K562 (cell line): Measurements from ENCODE around the gene RPRD1B. TPM values are rescaled to one million over a fixed set of nuclear protein-coding genes. Genes with fewer than 3 reads are reported as not detected.

Experiments
- ATAC-seq: fragments of 200-7000 bp; cut with Tn5 transposase; 3 replicates; pipeline ENCODE4 v1.9.1; 2020; ENCODE audit warnings: moderate library complexity
- BruUV-seq: library from RNA; stranded (reverse); fragments of 400-500 nt; replicated peaks from 2 replicates; lab custom pipeline; 2021; lab: Mats Ljungman, UMichigan
- CTCF ChIA-PET: fragments of 300-600 bp; formaldehyde crosslinking; extraction: SDS; loops from one replicate; lab custom pipeline; 2021; ENCODE audit warnings: low intra/inter-chr PET ratio; lab: Yijun Ruan, JAX
- POLR2A ChIA-PET: fragments of 300-600, 350-650 bp; sonication (Branson Sonifier 250); formaldehyde crosslinking; extraction: SDS; loops from one replicate; lab custom pipeline; 2021; ENCODE audit warnings: antibody characterized with exemption, inconsistent platforms; lab: Yijun Ruan, JAX
- DNase-seq, 4 experiments: peaks; one replicate each; pipeline versions ENCODE4 v3.0.0 to v3.0.0-alpha.2; 2011 to 2018; ENCODE audit warnings: low spot score in 3 of 4, mixed read lengths in 3 of 4; ENCODE audit errors: extremely low read depth in 1 of 4
- FAIRE-seq: peaks from 2 replicates; lab custom pipeline; 2011; peaks lifted over from hg19 to GRCh38; lab: Jason Lieb, UNC
- H2AFZ ChIP-seq: 2 replicates; pipeline ENCODE4 v1.6.0; 2011; ENCODE audit warnings: low read depth, low read length, control low read depth, inconsistent platforms
- H3K27ac ChIP-seq: fragments of 200-600 bp; 3 replicates; pipeline ENCODE4 v1.8.0; 2011; ENCODE audit warnings: low read depth, mild to moderate bottlenecking, control low read depth, inconsistent platforms, low read length, moderate library complexity, mixed read lengths; ENCODE audit errors: extremely low read depth
- H3K27me3 ChIP-seq, 2 experiments: fragments of 300-600 bp in 1 of 2; 2 replicates in 1 of 2; 3 replicates in 1 of 2; pipeline versions ENCODE4 v1.6.0 to v1.8.0; 2011; ENCODE audit warnings: inconsistent platforms in 2 of 2, low read length in 2 of 2, mild to moderate bottlenecking in 1 of 2, mixed read lengths in 1 of 2, moderate library complexity in 1 of 2; ENCODE audit not compliant: control insufficient read depth in 2 of 2, insufficient read depth in 2 of 2
- H3K36me3 ChIP-seq: fragments of 300-600 bp; 3 replicates; pipeline ENCODE4 v1.8.0; 2011; ENCODE audit warnings: mild to moderate bottlenecking, low read length, inconsistent platforms; ENCODE audit not compliant: control insufficient read depth, insufficient read depth
- H3K4me1 ChIP-seq, 2 experiments: fragments of 200-600 bp in 1 of 2; replicated peaks in 1 of 2; 2 replicates in 1 of 2; 3 replicates in 1 of 2; pipeline versions ENCODE4 v1.5.1 to v1.8.0; 2011; ENCODE audit warnings: inconsistent platforms in 2 of 2, low read length in 2 of 2, mild to moderate bottlenecking in 1 of 2, mixed read lengths in 1 of 2, moderate library complexity in 1 of 2; ENCODE audit not compliant: control insufficient read depth in 2 of 2, insufficient read depth in 2 of 2
- H3K4me2 ChIP-seq: 2 replicates; pipeline ENCODE4 v1.6.1; 2011; ENCODE audit warnings: low read length, control low read depth, inconsistent platforms, mixed read lengths; ENCODE audit not compliant: insufficient read depth
- H3K4me3 ChIP-seq: fragments of 200-600 bp; sonication (generic), shearing (Covaris generic); 2 replicates; pipeline ENCODE4 v1.5.1; 2016; ENCODE audit warnings: control low read depth, inconsistent platforms
- H3K79me2 ChIP-seq: fragments of 200-600 bp; 3 replicates; pipeline ENCODE4 v1.8.0; 2011; ENCODE audit warnings: low read length, inconsistent platforms; ENCODE audit not compliant: control insufficient read depth, insufficient read depth
- H3K9ac ChIP-seq, 2 experiments: 2 replicates each; pipeline versions ENCODE4 v1.6.0 to v1.6.1; 2011; ENCODE audit warnings: low read depth in 2 of 2, low read length in 2 of 2, control low read depth in 1 of 2, inconsistent platforms in 1 of 2, mild to moderate bottlenecking in 1 of 2, mixed read lengths in 1 of 2; ENCODE audit not compliant: insufficient read depth in 1 of 2
- H3K9me1 ChIP-seq: one replicate; pipeline ENCODE4 v1.6.0; 2011; ENCODE audit warnings: inconsistent platforms, mild to moderate bottlenecking, low read length, moderate library complexity; ENCODE audit not compliant: control insufficient read depth, insufficient read depth
- H3K9me3 ChIP-seq: replicated peaks from 2 replicates; pipeline ENCODE4 v1.5.1; 2011; ENCODE audit warnings: low read depth, low read length, inconsistent platforms; ENCODE audit not compliant: control insufficient read depth, insufficient read depth
- H4K20me1 ChIP-seq: replicated peaks from 2 replicates; pipeline ENCODE4 v1.6.1; 2011; ENCODE audit warnings: low read length, inconsistent platforms, mixed read lengths; ENCODE audit not compliant: control insufficient read depth, insufficient read depth
- DDX20 ChIP-seq: fragments of 450-650 bp; IDR thresholded peaks from 2 replicates; pipeline ENCODE4 v1.6.1; 2016; ENCODE audit warnings: missing genetic modification characterization, low read depth, mild to moderate bottlenecking, missing compliant biosample characterization, moderate library complexity
- HDAC2 ChIP-seq: fragments of 450-650 bp; IDR thresholded peaks from 2 replicates; pipeline ENCODE4 v1.6.1; 2016; ENCODE audit warnings: mild to moderate bottlenecking
- HDGF ChIP-seq: fragments of 450-650 bp; IDR thresholded peaks from 2 replicates; pipeline ENCODE4 v1.6.1; 2016
- MIER1 ChIP-seq: fragments of 450-650 bp; IDR thresholded peaks from 2 replicates; pipeline ENCODE4 v1.6.1; 2016; ENCODE audit warnings: antibody characterized with exemption, mild to moderate bottlenecking, low read depth
- POLR2A ChIP-seq: fragments of 450-650 bp; conservative IDR thresholded peaks from 2 replicates; pipeline ENCODE4 v1.6.1; 2016
- POLR2B ChIP-seq: fragments of 450-650 bp; IDR thresholded peaks from 2 replicates; pipeline ENCODE4 v1.6.1; 2018; ENCODE audit warnings: low read depth; ENCODE audit not compliant: partially characterized antibody
- RFX5 ChIP-seq: IDR thresholded peaks from 2 replicates; pipeline ENCODE4 v1.6.1; 2011; ENCODE audit warnings: low read depth, mild to moderate bottlenecking, improper control_type of control experiment, low read length
- U2AF1 ChIP-seq: fragments of 200-400 bp; formaldehyde crosslinking; optimal IDR thresholded peaks from 2 replicates; pipeline ENCODE3; 2017; ENCODE audit warnings: mild to moderate bottlenecking, low read depth, low read length, moderate library complexity
- ZFP30 ChIP-seq: fragments of 250-450 bp; sonication (Bioruptor Pico); IDR thresholded peaks from 2 replicates; pipeline ENCODE4 v1.8.0; 2022; ENCODE audit warnings: moderate library complexity, mild to moderate bottlenecking, inconsistent platforms, borderline replicate concordance
- ZNF3 ChIP-seq: fragments of 250-450 bp; sonication (Bioruptor Pico); IDR thresholded peaks from 2 replicates; pipeline ENCODE4 v1.5.0; 2021; ENCODE audit warnings: mild to moderate bottlenecking, moderate library complexity
- ZNF79 ChIP-seq: fragments of 250-450 bp; sonication (Bioruptor Pico); IDR thresholded peaks from 2 replicates; pipeline ENCODE4 v1.4.0; 2020; ENCODE audit warnings: low read depth, mild to moderate bottlenecking, moderate library complexity
- WGBS: fragments of 100-300 bp; shearing (Covaris generic); methylation state at CpG from one replicate; pipeline ENCODE4 v1.1.6; 2016; ENCODE audit warnings: low coverage, mixed read lengths; ENCODE audit not compliant: insufficient coverage; ENCODE audit errors: missing lambda C conversion rate; 5-methylcytosine and 5-hydroxymethylcytosine counted together
- in situ Hi-C: fragments of 300-500 bp; cut with MboI; formaldehyde crosslinking; loops from 4 replicates; pipeline ENCODE4 v1.15.0; 2018; ENCODE audit warnings: inconsistent platforms, mixed read lengths
- intact Hi-C: fragments of 100-400 bp; cut with micrococcal nuclease; formaldehyde crosslinking; loops from 2 replicates; pipeline ENCODE4 v1.14.2; 2022
- polyA plus RNA-seq, 8 experiments: library from polyadenylated mRNA; depleted of rRNA in 4 of 8; stranded (reverse) in 5 of 8; unstranded in 3 of 8; fragments of >200 nt; fragmentation: Nextera tagmentation in 2 of 8; fragmentation: Illumina TruSeq in 1 of 8; extraction: Ambion mirVana in 2 of 8; extraction: Trizol in 1 of 8; gene quantifications; 2 replicates each; pipeline versions ENCODE4 v1.2.1 to v1.2.3, GENCODE V29; 2011 to 2014; ENCODE audit warnings: inconsistent platforms in 1 of 8, missing spikeins in 1 of 8
- total RNA-seq, 7 experiments: library from RNA; depleted of rRNA in 6 of 7; stranded (reverse); fragments of >200 nt in 6 of 7; fragmentation: Illumina TruSeq in 2 of 7; extraction: Trizol in 2 of 7; gene quantifications; 2 replicates each; pipeline versions ENCODE4 v1.2.1 to v1.2.3, GENCODE V29; 2011 to 2021; ENCODE audit warnings: low replicate concordance in 1 of 7
- TF ChIP-seq, protein P1 (sequence below): fragments of 250-450 bp; sonication (Bioruptor Pico); IDR thresholded peaks from 2 replicates; pipeline ENCODE4 v1.8.0; 2021; ENCODE audit warnings: borderline replicate concordance, mild to moderate bottlenecking, moderate library complexity; ENCODE audit not compliant: poor library complexity, severe bottlenecking
- TF ChIP-seq, protein P2 (sequence below): sonication (generic); formaldehyde crosslinking; IDR thresholded peaks from 2 replicates; pipeline ENCODE4 v1.8.0; 2022; ENCODE audit warnings: mild to moderate bottlenecking, low read depth, missing genetic modification reagents
- TF ChIP-seq, protein P3 (sequence below): fragments of 250-450 bp; sonication (Bioruptor Pico); IDR thresholded peaks from 2 replicates; pipeline ENCODE4 v1.9.0; 2021; ENCODE audit warnings: mild to moderate bottlenecking, inconsistent platforms
- TF ChIP-seq, protein P4 (sequence below): sonication (generic); formaldehyde crosslinking; IDR thresholded peaks from 2 replicates; pipeline ENCODE4 v1.9.0; 2022; ENCODE audit warnings: mild to moderate bottlenecking, missing genetic modification reagents
- TF ChIP-seq, protein P5 (sequence below): sonication (generic); formaldehyde crosslinking; IDR thresholded peaks from 2 replicates; pipeline ENCODE4 v1.8.0; 2023; ENCODE audit warnings: mild to moderate bottlenecking, missing genetic modification reagents

RPRD1B gene
- total and polyA plus RNA-seq, 9 of the 15 experiments (the other 6 are each of a cell fraction or from before 2014, with no cell fraction given) = 5.5 to 43.0 (median 24.4) TPM

DNA sequence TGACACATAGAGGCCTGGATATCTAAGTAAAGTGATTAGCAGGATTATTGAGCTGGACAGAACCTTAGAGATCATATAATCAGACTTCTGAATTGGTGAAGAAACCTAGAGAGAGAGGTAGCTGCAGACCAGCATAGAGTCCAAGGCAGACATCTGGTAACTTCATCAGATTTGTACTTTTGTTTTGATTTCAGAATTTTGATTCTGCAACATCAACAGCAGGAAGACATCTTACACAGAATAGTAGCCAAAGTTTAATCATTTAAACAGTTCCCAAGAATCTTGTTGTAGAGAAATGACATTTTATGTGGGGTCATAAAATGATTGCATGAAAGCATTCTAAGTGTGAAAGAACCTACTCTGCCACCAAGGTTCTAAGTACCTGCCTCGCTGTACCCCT, 39.4 kb downstream of the RPRD1B start:
- Histone ChIP-seq H3K4me3 (no peak overlapping the region), H2AFZ (no peak overlapping the region), H3K79me2 (peaks cover 14% of the 10 kb centered on the region), H3K9ac (no peak overlapping the region), H3K27me3 (no peaks in the 10 kb centered on the region), H3K36me3 (peaks cover 80% of the 10 kb centered on the region), H4K20me1 (no peaks in the 10 kb centered on the region), H3K9me1 (peaks cover 4% of the 10 kb centered on the region), H3K27ac (no peak overlapping the region), H3K4me1 (peaks cover 0 to 14% of the 10 kb centered on the region in 2 experiments; a peak in 2 of 5 replicates), H3K4me2 (no peak overlapping the region), H3K9me3 (no peaks in the 10 kb centered on the region)
- WGBS = 37% methylated on average over 1 of the region's 1 CpG
- intact Hi-C loops (loop anchor here (1.0 to 5.0 kb wide), 3 partner anchors 39 to 149 kb away; partner anchors contain the start of gene TGM2), in situ Hi-C loops (loop anchor here (10.0 kb wide), 1 partner anchor 92 kb away; the partner anchor contains the start of gene TGM2)
- no peak for FAIRE-seq
- no TSS peak for BruUV-seq
- no peak for ATAC-seq
- ChIA-PET POLR2A (interaction anchor here (0.6 to 1.9 kb wide), 13 partner anchors 10 to 361 kb away, joined by 3 to 7 read pairs (median 3); no protein-coding TSS in a partner anchor), CTCF (interaction anchor here (1.4 to 1.7 kb wide), 3 partner anchors 41 to 148 kb away, joined by 3 to 15 read pairs (median 9); partner anchors contain the start of gene TGM2)
- no peak for DNase-seq
- TF ChIP-seq, protein P1, sequence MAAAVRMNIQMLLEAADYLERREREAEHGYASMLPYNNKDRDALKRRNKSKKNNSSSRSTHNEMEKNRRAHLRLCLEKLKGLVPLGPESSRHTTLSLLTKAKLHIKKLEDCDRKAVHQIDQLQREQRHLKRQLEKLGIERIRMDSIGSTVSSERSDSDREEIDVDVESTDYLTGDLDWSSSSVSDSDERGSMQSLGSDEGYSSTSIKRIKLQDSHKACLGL (CRISPR knock-in tag) = no peak
- TF ChIP-seq POLR2A = no peak
- TF ChIP-seq, protein P2, sequence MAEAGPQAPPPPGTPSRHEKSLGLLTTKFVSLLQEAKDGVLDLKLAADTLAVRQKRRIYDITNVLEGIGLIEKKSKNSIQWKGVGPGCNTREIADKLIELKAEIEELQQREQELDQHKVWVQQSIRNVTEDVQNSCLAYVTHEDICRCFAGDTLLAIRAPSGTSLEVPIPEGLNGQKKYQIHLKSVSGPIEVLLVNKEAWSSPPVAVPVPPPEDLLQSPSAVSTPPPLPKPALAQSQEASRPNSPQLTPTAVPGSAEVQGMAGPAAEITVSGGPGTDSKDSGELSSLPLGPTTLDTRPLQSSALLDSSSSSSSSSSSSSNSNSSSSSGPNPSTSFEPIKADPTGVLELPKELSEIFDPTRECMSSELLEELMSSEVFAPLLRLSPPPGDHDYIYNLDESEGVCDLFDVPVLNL = no peak
- no peak for TF ChIP-seq HDGF
- TF ChIP-seq, protein P3, sequence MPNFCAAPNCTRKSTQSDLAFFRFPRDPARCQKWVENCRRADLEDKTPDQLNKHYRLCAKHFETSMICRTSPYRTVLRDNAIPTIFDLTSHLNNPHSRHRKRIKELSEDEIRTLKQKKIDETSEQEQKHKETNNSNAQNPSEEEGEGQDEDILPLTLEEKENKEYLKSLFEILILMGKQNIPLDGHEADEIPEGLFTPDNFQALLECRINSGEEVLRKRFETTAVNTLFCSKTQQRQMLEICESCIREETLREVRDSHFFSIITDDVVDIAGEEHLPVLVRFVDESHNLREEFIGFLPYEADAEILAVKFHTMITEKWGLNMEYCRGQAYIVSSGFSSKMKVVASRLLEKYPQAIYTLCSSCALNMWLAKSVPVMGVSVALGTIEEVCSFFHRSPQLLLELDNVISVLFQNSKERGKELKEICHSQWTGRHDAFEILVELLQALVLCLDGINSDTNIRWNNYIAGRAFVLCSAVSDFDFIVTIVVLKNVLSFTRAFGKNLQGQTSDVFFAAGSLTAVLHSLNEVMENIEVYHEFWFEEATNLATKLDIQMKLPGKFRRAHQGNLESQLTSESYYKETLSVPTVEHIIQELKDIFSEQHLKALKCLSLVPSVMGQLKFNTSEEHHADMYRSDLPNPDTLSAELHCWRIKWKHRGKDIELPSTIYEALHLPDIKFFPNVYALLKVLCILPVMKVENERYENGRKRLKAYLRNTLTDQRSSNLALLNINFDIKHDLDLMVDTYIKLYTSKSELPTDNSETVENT = no peak
- no peak for TF ChIP-seq RFX5
- TF ChIP-seq DDX20 (tag) = no peak
- TF ChIP-seq, protein P4, sequence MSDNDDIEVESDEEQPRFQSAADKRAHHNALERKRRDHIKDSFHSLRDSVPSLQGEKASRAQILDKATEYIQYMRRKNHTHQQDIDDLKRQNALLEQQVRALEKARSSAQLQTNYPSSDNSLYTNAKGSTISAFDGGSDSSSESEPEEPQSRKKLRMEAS = no peak
- no peak for TF ChIP-seq U2AF1
- TF ChIP-seq, protein P5, sequence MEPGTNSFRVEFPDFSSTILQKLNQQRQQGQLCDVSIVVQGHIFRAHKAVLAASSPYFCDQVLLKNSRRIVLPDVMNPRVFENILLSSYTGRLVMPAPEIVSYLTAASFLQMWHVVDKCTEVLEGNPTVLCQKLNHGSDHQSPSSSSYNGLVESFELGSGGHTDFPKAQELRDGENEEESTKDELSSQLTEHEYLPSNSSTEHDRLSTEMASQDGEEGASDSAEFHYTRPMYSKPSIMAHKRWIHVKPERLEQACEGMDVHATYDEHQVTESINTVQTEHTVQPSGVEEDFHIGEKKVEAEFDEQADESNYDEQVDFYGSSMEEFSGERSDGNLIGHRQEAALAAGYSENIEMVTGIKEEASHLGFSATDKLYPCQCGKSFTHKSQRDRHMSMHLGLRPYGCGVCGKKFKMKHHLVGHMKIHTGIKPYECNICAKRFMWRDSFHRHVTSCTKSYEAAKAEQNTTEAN (CRISPR knock-in tag) = no peak
- no peak for TF ChIP-seq ZFP30
- no peak for TF ChIP-seq ZNF3 (CRISPR knock-in tag)
- no peak for TF ChIP-seq MIER1
- no peak for TF ChIP-seq POLR2B
- no peak for TF ChIP-seq HDAC2
- TF ChIP-seq ZNF79 (CRISPR knock-in tag) = no peak
